GM18517 (cell line): Measurements from ENCODE around the gene ACAP3.
A peak's percentile ranks its signal among the peaks of the same experiment; 100 is the strongest.

Experiments
- ATAC-seq: cut with Tn5 transposase; IDR thresholded peaks from one replicate; pipeline ENCODE4 v1.9.1; 2021; ENCODE audit warnings: mild to moderate bottlenecking, moderate library complexity; ENCODE audit not compliant: unreplicated experiment

ACAP3 gene

DNA sequence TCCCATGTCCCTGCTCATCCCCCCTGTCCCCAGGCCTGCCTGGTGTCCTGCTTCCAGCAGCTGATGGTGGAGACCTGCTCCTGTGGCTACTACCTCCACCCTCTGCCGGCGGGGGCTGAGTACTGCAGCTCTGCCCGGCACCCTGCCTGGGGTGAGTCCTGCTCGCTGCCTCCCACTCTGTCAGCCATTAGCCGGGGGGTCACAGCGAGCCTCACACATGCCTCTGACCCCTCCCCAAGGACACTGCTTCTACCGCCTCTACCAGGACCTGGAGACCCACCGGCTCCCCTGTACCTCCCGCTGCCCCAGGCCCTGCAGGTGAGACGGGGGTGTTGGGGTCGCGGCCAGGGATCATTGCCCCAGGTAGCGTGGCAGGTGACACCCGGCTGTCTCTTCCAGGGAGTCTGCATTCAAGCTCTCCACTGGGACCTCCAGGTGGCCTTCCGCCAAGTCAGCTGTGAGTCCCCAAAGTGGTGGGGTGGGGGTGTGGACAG, 17.4 kb downstream of the ACAP3 start:
- ATAC-seq, result no peak

DNA sequence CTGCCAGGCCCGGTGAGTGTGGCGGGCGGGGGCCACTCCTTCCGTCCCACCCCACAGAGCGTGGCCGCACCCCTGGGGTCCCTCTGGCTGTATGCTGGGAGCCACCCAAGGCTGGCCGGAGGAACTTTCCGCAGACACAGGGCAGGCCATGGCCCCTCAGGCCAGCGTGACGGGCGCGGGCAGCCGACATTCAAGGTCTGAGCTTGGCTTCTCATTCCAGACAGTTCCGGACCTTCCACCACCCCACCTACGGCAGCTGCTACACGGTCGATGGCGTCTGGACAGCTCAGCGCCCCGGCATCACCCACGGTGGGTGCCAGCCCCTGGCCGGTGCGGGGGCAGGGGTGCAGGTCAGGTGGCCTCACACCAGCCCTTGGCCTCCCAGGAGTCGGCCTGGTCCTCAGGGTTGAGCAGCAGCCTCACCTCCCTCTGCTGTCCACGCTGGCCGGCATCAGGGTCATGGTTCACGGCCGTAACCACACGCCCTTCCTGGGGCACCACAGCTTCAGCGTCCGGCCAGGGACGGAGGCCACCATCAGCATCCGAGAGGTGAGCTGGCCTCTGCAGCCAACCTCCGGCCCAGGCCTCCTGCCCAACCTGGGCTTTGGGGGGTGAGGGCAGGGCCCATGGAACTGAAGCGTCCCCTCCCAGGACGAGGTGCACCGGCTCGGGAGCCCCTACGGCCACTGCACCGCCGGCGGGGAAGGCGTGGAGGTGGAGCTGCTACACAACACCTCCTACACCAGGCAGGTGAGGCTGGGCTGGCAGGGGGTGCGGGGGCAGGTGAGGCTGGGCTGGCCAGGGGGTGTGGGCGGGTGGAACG, 20.2 kb downstream of the ACAP3 start:
- no peak for ATAC-seq

DNA sequence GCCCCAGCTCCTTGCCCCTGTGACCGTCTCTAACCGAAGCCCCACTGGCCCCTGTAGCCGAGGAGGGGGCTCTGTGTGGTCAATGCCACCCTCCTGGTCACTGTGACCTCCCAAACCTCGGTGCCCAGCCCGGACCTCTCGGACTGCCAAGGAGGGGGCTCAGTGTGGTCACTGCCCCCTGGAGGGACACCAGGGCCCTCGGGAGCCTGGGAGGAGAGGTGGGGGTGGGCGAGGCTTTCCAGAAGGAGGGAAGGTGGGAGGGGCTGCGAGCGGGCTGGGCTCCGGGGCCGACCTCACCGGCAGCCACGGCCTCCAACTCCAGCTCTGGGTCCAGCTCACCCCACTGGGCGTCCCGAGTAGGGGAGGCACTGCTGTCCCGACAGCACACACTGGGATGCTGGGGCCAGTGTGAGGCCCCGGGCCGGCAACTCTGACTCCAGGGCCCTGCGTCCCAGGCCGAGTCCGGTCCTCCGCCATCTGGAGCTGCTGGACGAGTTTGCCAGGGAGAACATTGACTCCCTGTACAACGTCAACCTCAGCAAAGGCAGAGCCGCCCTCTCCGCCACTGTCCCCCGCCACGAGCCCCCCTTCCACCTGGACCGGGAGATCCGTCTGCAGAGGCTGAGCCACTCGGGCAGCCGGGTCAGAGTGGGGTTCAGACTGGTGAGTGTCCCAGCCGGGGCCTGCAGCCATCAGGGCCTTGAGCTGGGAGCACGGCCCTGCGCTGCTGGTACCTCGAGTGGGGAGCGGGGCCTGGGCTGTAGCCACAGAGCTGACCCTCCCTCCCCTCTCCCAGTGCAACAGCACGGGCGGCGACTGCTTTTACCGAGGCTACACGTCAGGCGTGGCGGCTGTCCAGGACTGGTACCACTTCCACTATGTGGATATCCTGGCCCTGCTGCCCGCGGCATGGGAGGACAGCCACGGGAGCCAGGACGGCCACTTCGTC, 21.1 kb downstream of the ACAP3 start:
- no peak for ATAC-seq

DNA sequence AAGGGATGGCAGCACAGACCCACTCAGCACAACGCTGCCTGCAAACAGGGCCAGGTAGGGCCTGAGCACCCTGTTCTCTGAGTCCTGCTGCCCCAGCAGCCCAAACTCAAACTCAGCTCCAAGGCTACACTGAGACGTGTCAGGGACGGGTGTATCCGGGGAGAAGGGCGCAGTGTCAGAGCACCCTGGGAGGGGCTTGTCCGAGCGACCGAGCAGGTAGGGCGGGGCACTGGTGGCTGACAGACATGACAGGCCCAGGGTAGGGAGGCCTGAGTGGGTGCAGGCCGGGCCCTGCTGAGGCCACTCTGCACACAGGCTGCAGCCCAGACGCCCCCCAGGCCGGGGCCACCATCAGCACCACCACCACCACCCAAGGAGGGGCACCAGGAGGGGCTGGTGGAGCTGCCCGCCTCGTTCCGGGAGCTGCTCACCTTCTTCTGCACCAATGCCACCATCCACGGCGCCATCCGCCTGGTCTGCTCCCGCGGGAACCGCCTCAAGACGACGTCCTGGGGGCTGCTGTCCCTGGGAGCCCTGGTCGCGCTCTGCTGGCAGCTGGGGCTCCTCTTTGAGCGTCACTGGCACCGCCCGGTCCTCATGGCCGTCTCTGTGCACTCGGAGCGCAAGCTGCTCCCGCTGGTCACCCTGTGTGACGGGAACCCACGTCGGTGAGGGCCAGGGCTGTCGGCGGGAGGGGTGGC, 22.0 kb downstream of the ACAP3 start:
- no peak for ATAC-seq

DNA sequence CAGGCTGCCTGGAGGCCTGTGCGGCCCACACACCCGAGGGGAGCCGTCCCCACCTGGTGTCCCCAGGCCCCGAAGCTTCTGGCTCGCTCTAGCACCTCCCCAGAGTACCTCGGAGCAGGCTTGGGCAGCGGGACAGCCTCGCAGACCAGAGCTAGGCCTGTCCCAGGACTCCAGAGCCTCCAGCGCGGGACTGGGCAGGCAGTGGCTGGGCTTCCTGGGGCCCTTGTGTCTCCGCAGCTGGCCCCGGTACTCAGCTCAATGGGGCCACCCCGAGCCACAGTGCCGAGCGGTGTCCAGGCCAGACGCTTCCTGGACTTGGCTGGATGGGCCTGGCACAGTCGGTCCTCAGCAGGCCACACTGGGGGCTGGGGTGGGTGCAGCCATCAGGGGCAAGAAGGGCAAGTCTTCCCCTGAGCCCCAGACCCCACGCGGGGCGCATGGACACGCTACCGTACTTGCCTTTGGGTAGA, 22.6 kb downstream of the ACAP3 start:
- no peak for ATAC-seq

DNA sequence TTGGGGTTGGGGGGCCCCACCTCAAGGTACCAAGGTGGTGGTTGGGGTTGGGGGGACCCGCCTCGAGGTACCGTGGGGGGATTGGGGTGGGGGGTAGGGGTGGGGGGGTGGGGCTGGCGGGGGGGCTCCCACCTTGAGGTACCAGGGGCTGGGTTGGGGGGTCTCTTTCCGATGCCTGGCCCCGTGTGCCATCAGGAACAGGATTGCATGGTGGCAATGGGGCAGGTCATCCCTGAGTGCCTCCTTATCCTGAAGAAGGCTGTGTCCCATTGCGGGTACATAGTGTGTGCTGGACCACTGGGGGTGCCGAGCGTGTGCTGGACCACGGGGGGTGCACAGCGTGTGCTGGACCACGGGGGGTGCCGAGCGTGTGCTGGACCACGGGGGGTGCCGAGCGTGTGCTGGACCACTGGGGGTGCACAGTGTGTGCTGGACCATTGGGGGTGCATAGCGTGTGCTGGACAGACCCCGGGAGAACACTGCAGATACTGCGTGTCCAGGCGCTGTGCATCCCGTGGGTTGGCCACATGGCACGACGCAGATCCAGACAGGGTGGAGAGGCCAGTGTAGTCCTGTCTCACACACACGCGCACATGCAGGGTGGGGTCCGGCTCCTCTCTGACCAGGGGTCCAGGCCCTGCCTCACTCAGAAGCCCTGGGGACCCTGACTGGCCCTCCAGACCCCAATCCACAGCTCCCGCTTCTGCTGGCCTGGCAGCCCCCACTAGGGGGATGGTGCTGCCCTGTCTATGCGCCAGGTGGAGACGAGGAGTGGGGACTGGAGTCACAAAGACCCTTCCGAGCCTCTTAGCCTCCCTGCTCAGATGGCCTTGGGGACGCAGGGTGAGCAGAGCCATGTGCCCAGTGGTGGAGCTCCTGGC, 23.3 kb downstream of the ACAP3 start:
- ATAC-seq, result no peak

DNA sequence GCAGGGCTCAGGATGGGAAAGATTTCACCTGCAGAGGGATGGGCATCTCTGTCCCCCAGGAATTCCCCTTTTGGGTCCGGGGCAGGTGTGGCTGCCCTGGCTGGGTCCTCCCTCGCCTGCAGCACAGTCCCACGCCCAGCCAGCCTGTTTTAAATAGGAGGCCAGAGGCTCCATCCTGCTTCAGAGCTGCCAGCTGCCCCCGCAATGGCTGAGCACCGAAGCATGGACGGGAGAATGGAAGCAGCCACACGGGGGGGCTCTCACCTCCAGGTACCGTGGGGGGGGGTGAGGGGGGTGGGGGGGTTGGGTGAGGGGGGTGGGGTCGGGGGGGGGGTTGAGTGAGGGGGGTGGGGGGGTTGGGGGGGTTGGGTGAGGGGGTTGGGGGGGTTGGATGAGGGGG, 23.9 kb downstream of the ACAP3 start:
- ATAC-seq, result no peak

DNA sequence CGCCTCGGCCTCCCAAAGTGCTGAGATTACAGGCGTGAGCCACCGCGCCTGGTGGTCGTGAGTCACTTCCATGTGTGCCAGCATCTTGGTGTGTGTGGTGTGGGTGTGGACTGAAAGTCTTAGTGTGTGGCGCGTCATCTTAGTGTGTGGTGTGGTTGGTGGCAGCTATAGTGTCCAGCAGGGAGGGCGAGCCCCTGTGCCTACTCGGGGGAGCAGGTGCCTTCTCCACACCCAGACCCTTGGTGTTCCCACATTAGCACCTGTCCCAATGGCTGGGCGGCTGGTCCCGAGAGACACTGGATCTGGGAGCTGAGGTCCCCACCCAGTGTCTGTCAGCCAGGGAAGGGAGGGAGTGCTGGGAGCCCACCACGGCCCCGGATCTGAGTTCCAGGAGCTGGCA, 24.7 kb downstream of the ACAP3 start:
- no peak for ATAC-seq

DNA sequence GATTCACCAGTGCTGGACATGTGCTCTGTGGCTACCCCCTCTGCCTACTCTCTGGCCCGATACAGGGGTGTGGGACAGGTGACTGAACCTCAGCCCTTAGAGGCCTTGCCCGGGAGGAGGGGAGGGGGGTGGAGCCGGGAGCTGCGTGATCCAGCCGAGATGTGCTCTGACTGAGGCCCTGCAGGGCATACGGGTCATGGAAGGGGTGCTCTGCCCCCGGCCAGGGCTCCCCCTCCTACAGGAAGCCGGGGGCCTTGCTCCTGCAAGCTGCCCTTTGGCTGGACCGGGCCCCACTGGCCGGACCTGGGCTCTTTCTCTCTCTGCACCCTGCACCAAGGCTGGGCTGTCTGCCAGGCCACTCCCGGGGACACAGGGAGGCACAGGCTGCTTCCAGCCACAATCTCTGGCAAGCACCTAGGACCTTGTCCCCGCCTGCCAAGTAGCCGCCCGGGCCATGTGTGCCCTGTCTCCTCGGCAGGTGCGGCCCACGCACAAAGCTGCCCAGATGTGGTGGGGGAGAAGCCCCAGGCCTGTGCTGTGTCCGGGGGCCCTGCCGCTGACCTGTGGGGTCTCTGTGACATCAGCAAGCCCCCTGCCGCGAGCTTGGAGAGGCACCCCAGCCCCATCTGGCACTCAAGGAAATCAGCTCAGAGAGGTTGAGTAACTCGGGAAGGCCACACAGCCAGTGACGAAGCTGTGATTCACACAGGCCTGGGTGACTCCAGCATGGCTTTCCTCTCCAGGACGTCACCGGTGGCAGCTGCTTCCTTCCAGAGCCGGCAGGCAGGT, 26.0 kb downstream of the ACAP3 start:
- ATAC-seq, result no peak

DNA sequence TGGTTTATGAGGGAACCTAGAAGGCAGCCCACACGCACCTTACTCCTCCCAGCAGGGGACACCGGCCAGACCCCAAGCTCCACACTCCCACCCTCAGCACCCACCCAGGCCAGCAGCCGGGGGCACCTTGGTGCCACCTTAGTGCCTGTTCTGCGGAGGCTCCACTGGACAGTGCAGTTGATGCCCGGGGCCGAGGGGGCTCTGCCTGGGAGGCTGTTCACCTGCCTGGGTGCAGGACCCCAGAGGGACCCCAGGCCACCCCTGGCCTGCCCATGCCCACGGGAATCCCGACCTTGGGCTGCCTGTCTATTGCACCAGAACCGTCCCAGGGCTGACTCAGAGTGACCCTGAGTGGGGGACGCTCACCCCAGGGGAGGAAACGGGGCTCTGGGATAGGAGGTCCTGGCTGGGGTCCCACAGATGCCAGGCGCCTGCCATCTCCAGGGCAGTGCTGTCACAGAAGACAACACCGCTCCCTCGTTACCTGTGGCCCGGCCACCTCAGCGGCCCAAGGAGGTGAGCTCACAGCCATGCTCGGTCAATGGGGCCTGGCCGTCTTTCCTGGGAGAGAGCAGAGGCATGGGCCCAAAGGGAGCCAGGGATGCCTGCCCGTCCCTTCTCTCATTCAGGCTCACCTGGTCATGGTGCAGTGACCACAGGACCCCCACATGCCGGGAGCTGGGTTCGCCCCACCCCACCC, 26.8 kb downstream of the ACAP3 start:
- ATAC-seq, result no peak

DNA sequence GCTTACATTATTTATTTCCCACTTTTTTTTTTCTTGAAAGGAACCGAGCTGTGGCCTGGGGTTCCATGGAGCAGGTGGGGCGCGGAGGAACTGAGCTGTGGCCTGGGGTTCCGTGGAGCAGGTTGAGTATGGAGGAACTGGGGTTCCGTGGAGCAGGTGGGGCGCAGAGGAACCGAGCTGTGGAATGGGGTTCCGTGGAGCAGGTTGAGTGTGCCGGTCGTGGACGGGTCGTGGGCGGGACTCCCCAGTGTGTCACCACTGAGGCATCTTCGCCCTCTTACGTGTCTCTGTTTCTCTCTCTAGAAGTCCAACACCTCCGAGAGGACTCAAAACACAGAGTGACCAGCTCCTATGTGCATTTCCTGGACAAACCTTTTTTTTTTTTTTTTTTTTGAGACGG, 28.7 kb downstream of the ACAP3 start:
- ATAC-seq, result no peak

DNA sequence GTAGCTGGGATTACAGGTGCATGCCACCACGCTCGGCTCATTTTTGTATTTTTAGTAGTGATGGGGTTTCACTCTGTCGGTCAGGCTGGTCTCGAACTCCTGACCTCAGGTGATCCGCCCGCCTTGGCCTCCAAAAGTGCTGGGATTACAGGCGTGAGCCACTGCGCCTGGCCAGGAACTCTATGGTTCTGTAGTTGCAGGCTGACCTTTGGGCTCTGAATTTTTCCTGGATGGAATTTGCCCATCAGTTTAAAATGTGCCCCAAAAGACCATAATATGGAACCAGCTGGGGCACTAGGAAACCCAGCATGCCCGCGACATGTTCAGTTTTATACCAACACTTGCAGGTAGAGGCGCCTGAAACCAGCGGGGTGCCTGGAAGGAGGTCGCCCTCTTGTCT, 29.1 kb downstream of the ACAP3 start:
- ATAC-seq, result no peak

DNA sequence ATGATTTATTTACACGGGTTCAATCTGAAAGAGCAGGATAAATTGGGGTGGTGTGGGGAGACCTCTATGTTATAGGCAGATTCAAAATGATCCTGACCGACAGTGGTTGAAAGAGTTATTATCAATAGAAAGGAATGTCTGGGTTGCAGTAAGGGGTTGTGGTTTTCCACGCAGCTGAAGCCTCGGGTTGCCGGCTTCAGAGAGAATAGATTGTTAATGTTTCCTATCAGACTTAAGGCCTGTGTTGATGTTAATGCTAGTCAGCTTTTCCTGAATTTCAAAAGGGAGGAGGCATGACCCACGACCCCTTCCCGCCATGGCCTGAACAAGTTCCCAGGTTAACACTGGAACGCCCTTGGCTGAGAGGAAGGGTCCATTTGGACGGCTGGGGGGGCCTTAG, 31.9 kb downstream of the ACAP3 start:
- no peak for ATAC-seq

DNA sequence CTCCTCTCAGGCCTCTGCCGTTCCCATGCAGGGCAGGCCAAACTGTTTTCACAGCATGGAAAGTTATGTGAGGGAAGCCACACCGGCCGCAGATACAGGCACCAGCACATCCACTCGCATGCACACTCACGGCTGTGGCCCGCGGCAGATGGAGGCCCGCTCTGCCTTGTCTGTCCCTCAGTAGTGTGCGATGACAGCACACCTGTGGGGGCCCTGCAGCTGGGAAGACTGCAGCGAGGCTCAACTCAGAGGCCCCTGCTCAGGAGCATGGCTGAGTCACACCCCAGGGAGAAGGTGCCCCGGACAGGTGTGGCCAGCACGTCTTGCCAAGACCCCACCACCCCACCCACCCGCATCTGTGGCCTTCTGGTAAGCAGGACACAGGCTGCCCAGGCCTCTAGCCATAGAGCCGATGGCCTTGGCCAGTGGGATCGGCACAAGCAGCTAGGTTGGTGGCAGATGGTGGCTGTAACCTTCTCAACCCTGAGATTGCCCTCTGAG, 32.7 kb downstream of the ACAP3 start:
- ATAC-seq, result no peak

DNA sequence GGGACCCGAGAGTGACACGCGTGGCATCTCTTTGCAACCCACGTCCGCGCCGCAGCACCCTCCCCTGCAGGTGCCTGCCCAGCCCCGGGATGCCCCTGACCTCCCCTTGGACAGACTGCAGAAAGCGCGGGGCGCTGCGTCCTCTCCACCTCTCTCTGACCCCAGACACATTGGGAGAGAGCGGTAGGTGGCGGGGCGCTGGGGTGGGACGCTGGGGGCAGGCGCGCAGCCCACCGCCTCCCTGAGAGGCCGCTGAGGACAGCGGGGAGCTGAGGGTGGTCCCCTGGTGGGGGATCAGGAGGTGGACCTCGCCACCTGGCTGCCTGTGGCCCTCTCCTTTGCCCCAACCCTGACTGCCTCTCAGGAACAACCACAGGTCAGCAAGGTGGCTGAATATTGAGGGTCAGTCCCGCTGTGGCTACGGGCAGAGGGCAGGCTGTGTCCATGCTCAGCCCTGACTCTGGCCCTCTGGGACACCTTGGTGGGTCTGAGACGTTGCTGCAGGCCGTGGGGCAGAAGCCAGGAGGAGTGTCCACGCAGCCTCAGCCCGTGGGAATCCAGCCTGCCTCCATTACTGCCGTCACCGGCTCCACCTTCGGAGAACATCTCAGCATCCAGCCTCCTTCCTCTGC, 33.3 kb downstream of the ACAP3 start:
- no peak for ATAC-seq

DNA sequence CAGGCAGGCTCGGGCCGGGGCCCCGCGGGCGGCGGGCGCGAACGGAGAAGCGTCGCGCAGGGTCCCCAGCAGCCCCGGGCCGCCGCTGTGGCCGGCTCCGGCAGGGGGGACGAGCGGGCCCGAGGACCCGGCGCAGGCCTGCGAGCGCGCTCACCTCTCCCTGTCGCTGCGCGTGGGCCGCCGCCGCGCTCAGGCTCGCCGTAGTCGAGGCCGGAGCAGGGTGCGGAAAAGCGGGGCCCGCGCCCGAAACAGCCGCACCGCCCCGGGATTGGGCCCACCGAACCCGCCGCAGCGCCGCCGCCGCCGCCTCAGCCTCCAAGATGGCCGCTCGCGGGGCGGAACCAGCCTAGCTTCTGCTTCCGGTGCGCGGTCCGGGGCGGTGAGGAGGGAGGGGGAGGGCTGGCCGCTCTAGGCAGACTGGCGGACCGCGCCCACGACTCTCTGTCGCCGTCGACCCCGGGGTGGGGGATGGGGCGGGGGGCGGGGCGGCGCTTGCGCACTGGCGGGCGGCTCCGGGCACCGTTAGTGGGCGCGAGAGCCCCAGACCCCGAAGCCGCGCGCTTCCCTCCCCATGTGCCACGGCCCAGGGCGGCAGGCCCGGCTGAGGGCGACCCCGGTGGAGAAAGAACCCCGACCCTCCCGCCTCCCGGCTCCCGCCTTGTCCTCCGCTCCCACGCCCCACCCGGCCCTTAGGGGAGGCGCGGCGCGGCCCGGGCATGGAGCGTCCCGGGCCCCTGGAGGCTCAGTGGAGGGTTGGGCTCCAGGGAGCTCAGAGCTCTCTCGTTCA, 34.0 kb downstream of the ACAP3 start, which contains the start of gene UBE2J2:
Gene UBE2J2, minus strand, starts transcription at position 343 of the 787 bp plus-strand sequence. CDS start 5,862 bp downstream, outside the sequence.
- peak; percentile 50 for ATAC-seq

DNA sequence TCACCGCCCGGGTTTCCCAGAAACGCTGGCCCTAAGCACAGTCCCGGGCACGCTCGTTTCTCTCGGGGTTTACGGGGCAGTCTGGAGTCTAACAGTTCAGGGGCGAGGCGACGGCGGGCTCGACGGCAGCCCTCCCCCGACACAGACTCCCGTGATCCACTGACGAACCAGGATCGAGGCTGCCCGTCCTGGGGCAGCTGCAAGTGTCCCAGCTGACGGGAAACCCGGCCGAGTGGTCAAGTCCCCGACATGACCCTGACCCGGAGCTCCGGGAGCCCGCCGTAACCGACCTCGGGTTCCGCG, 34.6 kb downstream of the ACAP3 start:
- peak; percentile 4 for ATAC-seq
